Prostate gland (tissue), 2 donors: Measurements from ENCODE around the gene MRPL47.

Experiments
- POLR2A ChIP-seq: fragments of 450-650 bp; IDR thresholded peaks from one replicate; pipeline ENCODE4 v1.6.1; 2016; ENCODE audit warnings: antibody characterized with exemption, mild to moderate bottlenecking
- POLR2AphosphoS5 ChIP-seq: sonication (generic); formaldehyde crosslinking; IDR thresholded peaks from one replicate; pipeline ENCODE4 v1.6.1; 2017; ENCODE audit warnings: antibody characterized with exemption
- TF ChIP-seq, protein P1 (sequence below), 4 experiments: fragments of 200-600 bp in 2 of 4; fragments of 450-650 bp in 2 of 4; sonication (generic) in 2 of 4; IDR thresholded peaks; 1 replicate in 3 of 4; 2 replicates in 1 of 4; pipeline ENCODE4 v1.5.1; 2016 to 2019; ENCODE audit warnings: antibody characterized with exemption in 4 of 4, mild to moderate bottlenecking in 2 of 4, moderate library complexity in 2 of 4

DNA sequence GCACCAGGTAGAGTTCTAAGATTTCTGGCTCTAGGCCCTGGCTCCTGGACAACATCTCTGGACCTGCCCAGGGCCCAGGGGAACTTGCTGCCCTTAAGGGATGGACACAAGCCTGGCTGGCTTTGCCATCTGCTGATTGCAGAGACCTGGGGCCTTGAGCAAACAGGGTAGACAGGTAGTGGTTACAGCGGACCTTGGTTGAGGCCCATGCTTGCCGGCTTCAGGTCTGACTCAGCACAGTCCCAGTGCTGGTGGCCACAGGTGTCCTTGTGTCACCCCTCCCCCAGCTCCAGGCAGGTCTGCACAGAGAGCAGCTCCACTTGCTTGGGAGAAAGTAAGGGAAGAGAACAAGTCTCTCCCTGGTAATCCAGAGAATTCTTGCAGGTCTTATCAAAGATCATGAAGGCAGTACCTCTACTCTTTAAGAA lies 57.6 kb downstream of the MRPL47 start:
- TF ChIP-seq, protein P1, sequence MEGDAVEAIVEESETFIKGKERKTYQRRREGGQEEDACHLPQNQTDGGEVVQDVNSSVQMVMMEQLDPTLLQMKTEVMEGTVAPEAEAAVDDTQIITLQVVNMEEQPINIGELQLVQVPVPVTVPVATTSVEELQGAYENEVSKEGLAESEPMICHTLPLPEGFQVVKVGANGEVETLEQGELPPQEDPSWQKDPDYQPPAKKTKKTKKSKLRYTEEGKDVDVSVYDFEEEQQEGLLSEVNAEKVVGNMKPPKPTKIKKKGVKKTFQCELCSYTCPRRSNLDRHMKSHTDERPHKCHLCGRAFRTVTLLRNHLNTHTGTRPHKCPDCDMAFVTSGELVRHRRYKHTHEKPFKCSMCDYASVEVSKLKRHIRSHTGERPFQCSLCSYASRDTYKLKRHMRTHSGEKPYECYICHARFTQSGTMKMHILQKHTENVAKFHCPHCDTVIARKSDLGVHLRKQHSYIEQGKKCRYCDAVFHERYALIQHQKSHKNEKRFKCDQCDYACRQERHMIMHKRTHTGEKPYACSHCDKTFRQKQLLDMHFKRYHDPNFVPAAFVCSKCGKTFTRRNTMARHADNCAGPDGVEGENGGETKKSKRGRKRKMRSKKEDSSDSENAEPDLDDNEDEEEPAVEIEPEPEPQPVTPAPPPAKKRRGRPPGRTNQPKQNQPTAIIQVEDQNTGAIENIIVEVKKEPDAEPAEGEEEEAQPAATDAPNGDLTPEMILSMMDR (IDR thresholded peaks at IDR 0.05): no peak
- TF ChIP-seq POLR2A (no peak), POLR2AphosphoS5 (no peak)
